Measurements from ENCODE around the gene USP34. TPM values are rescaled to one million over a fixed set of nuclear protein-coding genes. Genes with fewer than 3 reads are reported as not detected.

USP34 gene
- total and polyA plus RNA-seq, 2 experiments from 2014 or later: 81.8 to 157 TPM

DNA sequence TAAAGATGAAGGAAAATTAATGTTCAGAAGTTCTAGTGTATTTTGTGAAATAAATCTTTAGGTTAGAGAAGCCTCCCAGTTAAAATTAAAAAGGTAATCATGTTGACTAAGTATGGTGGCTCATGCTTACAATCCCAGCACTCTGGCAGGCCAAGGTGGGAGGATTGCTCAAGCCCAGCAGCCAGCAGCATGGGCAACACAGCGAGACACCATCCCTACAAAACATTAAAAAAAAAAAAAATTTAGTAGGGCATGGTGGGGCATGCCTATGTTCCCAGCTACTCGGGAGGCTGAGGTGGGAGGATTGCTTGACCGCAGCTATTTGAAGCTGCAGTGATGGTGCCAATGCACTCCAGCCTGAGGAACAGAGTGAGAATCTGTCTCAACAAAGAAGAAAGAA, 49.4 kb upstream of the USP34 start (continued):
- TF ChIP-seq ZNF462 (CRISPR knock-in tag; IDR thresholded peaks at IDR 0.05) (no peak), EZH2phosphoT487 (IDR thresholded peaks at IDR 0.05; ENCODE audit: unreplicated experiment) (no peak)
- TF ChIP-seq, protein P1, sequence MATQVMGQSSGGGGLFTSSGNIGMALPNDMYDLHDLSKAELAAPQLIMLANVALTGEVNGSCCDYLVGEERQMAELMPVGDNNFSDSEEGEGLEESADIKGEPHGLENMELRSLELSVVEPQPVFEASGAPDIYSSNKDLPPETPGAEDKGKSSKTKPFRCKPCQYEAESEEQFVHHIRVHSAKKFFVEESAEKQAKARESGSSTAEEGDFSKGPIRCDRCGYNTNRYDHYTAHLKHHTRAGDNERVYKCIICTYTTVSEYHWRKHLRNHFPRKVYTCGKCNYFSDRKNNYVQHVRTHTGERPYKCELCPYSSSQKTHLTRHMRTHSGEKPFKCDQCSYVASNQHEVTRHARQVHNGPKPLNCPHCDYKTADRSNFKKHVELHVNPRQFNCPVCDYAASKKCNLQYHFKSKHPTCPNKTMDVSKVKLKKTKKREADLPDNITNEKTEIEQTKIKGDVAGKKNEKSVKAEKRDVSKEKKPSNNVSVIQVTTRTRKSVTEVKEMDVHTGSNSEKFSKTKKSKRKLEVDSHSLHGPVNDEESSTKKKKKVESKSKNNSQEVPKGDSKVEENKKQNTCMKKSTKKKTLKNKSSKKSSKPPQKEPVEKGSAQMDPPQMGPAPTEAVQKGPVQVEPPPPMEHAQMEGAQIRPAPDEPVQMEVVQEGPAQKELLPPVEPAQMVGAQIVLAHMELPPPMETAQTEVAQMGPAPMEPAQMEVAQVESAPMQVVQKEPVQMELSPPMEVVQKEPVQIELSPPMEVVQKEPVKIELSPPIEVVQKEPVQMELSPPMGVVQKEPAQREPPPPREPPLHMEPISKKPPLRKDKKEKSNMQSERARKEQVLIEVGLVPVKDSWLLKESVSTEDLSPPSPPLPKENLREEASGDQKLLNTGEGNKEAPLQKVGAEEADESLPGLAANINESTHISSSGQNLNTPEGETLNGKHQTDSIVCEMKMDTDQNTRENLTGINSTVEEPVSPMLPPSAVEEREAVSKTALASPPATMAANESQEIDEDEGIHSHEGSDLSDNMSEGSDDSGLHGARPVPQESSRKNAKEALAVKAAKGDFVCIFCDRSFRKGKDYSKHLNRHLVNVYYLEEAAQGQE (IDR thresholded peaks at IDR 0.05; ENCODE audit: unreplicated experiment): no peak

- Histone ChIP-seq H3K79me2 (replicated peaks; ENCODE audit: insufficient read depth) (peaks cover 100% of the 10 kb centered on the region), H3K4me3 (no peak overlapping the region), H3K36me3 (ENCODE audit: insufficient read depth) (peaks cover 46% of the 10 kb centered on the region), H4K20me1 (replicated peaks; ENCODE audit: insufficient read depth) (peaks cover 74% of the 10 kb centered on the region), H3K4me1 (ENCODE audit: insufficient read depth) (peaks cover 13% of the 10 kb centered on the region), H3K9me2 (ENCODE audit: insufficient read depth) (no peaks in the 10 kb centered on the region), H2AFZ (no peak overlapping the region), H3K27ac (ENCODE audit: low read depth) (peak overlapping the region; percentile 84), H3F3A (replicated peaks; ENCODE audit: low read depth) (peaks cover 33% of the 10 kb centered on the region), H3K4me2 (no peak overlapping the region), H3K27me3 (ENCODE audit: insufficient read depth) (no peaks in the 10 kb centered on the region)
- H3K36me3 Mint-ChIP-seq (ENCODE audit: low read depth): peaks cover 95% of the 10 kb centered on the region
- ATAC-seq: peak; percentile 26; the same call in 2 of the 3 replicates
- DNase-seq (ENCODE audit: low spot score): no peak
- peaks cover 17% of the 10 kb centered on the region; the same call in 2 of the 3 replicates for H3K4me1 Mint-ChIP-seq
- no peak overlapping the region; the same call in 1 of the 2 replicates for H3K27ac Mint-ChIP-seq
- H3K27me3 Mint-ChIP-seq (ENCODE audit: insufficient read depth, low read depth, poor library complexity): peaks cover 12% of the 10 kb centered on the region
- no peaks in the 10 kb centered on the region for H3K9me3 Mint-ChIP-seq
- H3K4me3 Mint-ChIP-seq: no peak overlapping the region
- no peak for TF ChIP-seq ZNF331 (CRISPR knock-in tag; IDR thresholded peaks at IDR 0.05; ENCODE audit: low read depth)
- TF ChIP-seq ETS1 (IDR thresholded peaks at IDR 0.05): no peak
- TF ChIP-seq EZH2 (IDR thresholded peaks at IDR 0.05; ENCODE audit: low read depth, unreplicated experiment): no peak
- no peak for TF ChIP-seq ZNF114 (CRISPR knock-in tag; IDR thresholded peaks at IDR 0.05)
- TF ChIP-seq NANOG (IDR thresholded peaks at IDR 0.05; ENCODE audit: borderline replicate concordance): no peak
- no peak for TF ChIP-seq JUNB (IDR thresholded peaks at IDR 0.05; ENCODE audit: unreplicated experiment)
- no peak for TF ChIP-seq STAT1 (IDR thresholded peaks at IDR 0.05; ENCODE audit: unreplicated experiment)
- no peak for TF ChIP-seq CTCF (conservative IDR thresholded peaks at IDR 0.05; ENCODE audit: low read depth in 2 of 2)
These were observed 42.0 kb upstream of the USP34 start for GRCh38 chr2:61512768-61513398.
